Hepatocyte (in vitro differentiated cells): Measurements from ENCODE around the gene MYDGF. TPM values are rescaled to one million over a fixed set of nuclear protein-coding genes. Genes with fewer than 3 reads are reported as not detected.
A peak's percentile ranks its signal among the peaks of the same experiment; 100 is the strongest.

Experiments
- DNase-seq: peaks from one replicate; pipeline ENCODE4 v3.0.0-alpha.2; 2016; ENCODE audit warnings: low spot score
- H2AFZ ChIP-seq: fragments of 200-600 bp; sonication (generic); 2 replicates; pipeline ENCODE4 v1.6.0; 2016; ENCODE audit warnings: antibody characterized with exemption, mild to moderate bottlenecking
- H3K27ac ChIP-seq: fragments of 200-600 bp; sonication (generic); 2 replicates; pipeline ENCODE4 v1.5.1; 2016; ENCODE audit warnings: mild to moderate bottlenecking
- H3K27me3 ChIP-seq: fragments of 200-600 bp; sonication (generic); 2 replicates; pipeline ENCODE4 v1.6.1; 2016
- H3K36me3 ChIP-seq: fragments of 200-600 bp; sonication (generic); replicated peaks from 2 replicates; pipeline ENCODE4 v1.5.1; 2016; ENCODE audit warnings: low read depth; ENCODE audit not compliant: insufficient read depth
- H3K4me1 ChIP-seq: fragments of 200-600 bp; sonication (generic); 2 replicates; pipeline ENCODE4 v1.5.1; 2016; ENCODE audit warnings: mild to moderate bottlenecking, moderate library complexity; ENCODE audit not compliant: insufficient read depth
- H3K4me2 ChIP-seq: fragments of 200-600 bp; sonication (generic); 2 replicates; pipeline ENCODE4 v1.6.0; 2016
- H3K4me3 ChIP-seq: fragments of 200-600 bp; sonication (generic); 2 replicates; pipeline ENCODE4 v1.5.1; 2016; ENCODE audit warnings: mild to moderate bottlenecking
- H3K79me2 ChIP-seq: fragments of 200-600 bp; sonication (generic); 2 replicates; pipeline ENCODE4 v1.6.0; 2017; ENCODE audit warnings: mild to moderate bottlenecking
- H3K9me2 ChIP-seq: fragments of 200-600 bp; sonication (generic); replicated peaks from 2 replicates; pipeline ENCODE4 v1.6.0; 2017; ENCODE audit warnings: mild to moderate bottlenecking; ENCODE audit not compliant: insufficient read depth
- H3K9me3 ChIP-seq: fragments of 200-600 bp; sonication (generic); 2 replicates; pipeline ENCODE4 v1.5.1; 2016; ENCODE audit warnings: low read depth, mild to moderate bottlenecking
- H4K20me1 ChIP-seq: fragments of 200-600 bp; sonication (generic); 2 replicates; pipeline ENCODE4 v1.6.0; 2016; ENCODE audit warnings: mild to moderate bottlenecking; ENCODE audit not compliant: insufficient read depth, poor library complexity, severe bottlenecking
- EZH2 ChIP-seq: fragments of 200-600 bp; sonication (generic); IDR thresholded peaks from 2 replicates; pipeline ENCODE4 v1.6.1; 2016; ENCODE audit warnings: antibody characterized with exemption, mild to moderate bottlenecking, borderline replicate concordance
- EZH2phosphoT487 ChIP-seq: fragments of 200-600 bp; sonication (generic); IDR thresholded peaks from one replicate; pipeline ENCODE4 v1.6.1; 2018; ENCODE audit warnings: antibody characterized with exemption, mild to moderate bottlenecking, low read depth, moderate library complexity; ENCODE audit not compliant: unreplicated experiment, severe bottlenecking
- WGBS: methylation state at CpG from one replicate; pipeline ENCODE4 v1.1.6; 2016; ENCODE audit warnings: low lambda C conversion rate; ENCODE audit errors: missing lambda C conversion rate; 5-methylcytosine and 5-hydroxymethylcytosine counted together
- polyA plus RNA-seq: library from polyadenylated mRNA; unstranded; fragments of >200 nt; fragmentation: Nextera tagmentation; extraction: Ambion mirVana; gene quantifications from 2 replicates; pipeline ENCODE4 v1.2.1, GENCODE V29; 2016
- total RNA-seq: library from RNA; depleted of rRNA; stranded (reverse); fragments of >200 nt; gene quantifications from 2 replicates; pipeline ENCODE4 v1.2.3, GENCODE V29; 2014
- TF ChIP-seq, protein P1 (sequence below): fragments of 200-600 bp; sonication (generic); IDR thresholded peaks from 2 replicates; pipeline ENCODE4 v1.5.1; 2016; ENCODE audit warnings: antibody characterized with exemption, mild to moderate bottlenecking; ENCODE audit not compliant: poor library complexity

The MYDGF gene
- total and polyA plus RNA-seq, 2 experiments from 2014 or later = 158 to 405 TPM

- no peaks in the 10 kb centered on the region for H4K20me1 ChIP-seq
- H3K4me3 ChIP-seq = no peak overlapping the region
- no peak overlapping the region for H2AFZ ChIP-seq
Observed at GRCh38 chr19:4622695-4623421, 47.3 kb downstream of the MYDGF start.

GRCh38 chr19:4620675-4621074 lies 49.5 kb downstream of the MYDGF start:
- no peak for DNase-seq
- 66% methylated on average over 2 of the region's 2 CpGs for WGBS
- H3K27me3 ChIP-seq = no peaks in the 10 kb centered on the region

More at GRCh38 chr19:4622695-4623421, 47.3 kb downstream of the MYDGF start:
- DNase-seq = peak; percentile 30
- TF ChIP-seq EZH2 = no peak
- TF ChIP-seq, protein P1, sequence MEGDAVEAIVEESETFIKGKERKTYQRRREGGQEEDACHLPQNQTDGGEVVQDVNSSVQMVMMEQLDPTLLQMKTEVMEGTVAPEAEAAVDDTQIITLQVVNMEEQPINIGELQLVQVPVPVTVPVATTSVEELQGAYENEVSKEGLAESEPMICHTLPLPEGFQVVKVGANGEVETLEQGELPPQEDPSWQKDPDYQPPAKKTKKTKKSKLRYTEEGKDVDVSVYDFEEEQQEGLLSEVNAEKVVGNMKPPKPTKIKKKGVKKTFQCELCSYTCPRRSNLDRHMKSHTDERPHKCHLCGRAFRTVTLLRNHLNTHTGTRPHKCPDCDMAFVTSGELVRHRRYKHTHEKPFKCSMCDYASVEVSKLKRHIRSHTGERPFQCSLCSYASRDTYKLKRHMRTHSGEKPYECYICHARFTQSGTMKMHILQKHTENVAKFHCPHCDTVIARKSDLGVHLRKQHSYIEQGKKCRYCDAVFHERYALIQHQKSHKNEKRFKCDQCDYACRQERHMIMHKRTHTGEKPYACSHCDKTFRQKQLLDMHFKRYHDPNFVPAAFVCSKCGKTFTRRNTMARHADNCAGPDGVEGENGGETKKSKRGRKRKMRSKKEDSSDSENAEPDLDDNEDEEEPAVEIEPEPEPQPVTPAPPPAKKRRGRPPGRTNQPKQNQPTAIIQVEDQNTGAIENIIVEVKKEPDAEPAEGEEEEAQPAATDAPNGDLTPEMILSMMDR = peak; percentile 18
- no peaks in the 10 kb centered on the region for H3K4me1 ChIP-seq
- H3K27ac ChIP-seq = no peak overlapping the region
- no peaks in the 10 kb centered on the region for H3K9me2 ChIP-seq
- no peaks in the 10 kb centered on the region for H3K9me3 ChIP-seq
- H3K27me3 ChIP-seq = no peaks in the 10 kb centered on the region
- no peaks in the 10 kb centered on the region for H3K79me2 ChIP-seq
- H3K36me3 ChIP-seq = no peaks in the 10 kb centered on the region
- 41% methylated on average over 11 of the region's 12 CpGs for WGBS
- no peak overlapping the region for H3K4me2 ChIP-seq

DNA sequence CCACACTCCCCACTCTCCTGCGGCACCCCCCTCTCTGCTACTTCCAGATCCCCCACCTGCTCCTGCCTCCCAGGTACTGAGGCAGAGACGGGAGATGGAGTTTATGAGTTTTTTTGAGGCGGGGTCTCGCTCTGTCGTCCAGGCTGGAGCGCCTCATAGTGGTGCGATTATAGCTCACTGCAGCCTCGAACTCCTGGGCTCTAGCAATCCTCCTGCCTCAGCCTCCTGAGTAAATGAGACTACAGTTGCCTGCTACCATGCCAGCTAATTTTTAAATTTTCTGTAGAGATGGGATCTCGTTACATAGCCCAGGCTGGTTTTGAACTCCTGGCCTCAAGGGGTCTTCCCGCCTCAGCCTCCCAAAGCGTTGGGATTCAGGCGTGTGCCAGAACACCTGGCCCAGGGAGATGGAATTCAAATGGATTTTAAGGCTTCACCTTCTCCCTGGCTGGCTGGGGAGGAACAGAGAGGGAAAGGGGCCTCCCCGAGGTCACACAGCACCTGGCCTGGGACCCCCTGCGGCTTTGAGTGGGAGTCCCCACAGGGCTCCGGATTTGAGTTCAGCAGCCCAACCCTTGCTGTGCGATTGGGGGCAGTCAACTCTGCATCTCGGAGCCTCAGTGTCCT lies 50.4 kb downstream of the MYDGF start:
- H3K9me3 ChIP-seq = no peaks in the 10 kb centered on the region
- H2AFZ ChIP-seq = no peak overlapping the region
- H3K9me2 ChIP-seq = no peaks in the 10 kb centered on the region
- no peak overlapping the region for H3K27ac ChIP-seq
- H3K36me3 ChIP-seq = no peaks in the 10 kb centered on the region
- no peak overlapping the region for H3K4me2 ChIP-seq
- no peak for DNase-seq
- no peaks in the 10 kb centered on the region for H3K4me1 ChIP-seq
- TF ChIP-seq EZH2 = no peak
- TF ChIP-seq EZH2phosphoT487 = no peak
- TF ChIP-seq, protein P1 = no peak
- 83% methylated on average over 17 of the region's 17 CpGs for WGBS
- no peaks in the 10 kb centered on the region for H3K79me2 ChIP-seq
- no peaks in the 10 kb centered on the region for H4K20me1 ChIP-seq
- no peaks in the 10 kb centered on the region for H3K27me3 ChIP-seq
- no peak overlapping the region for H3K4me3 ChIP-seq

More at GRCh38 chr19:4620675-4621074, 49.5 kb downstream of the MYDGF start:
- Histone ChIP-seq H3K4me2 (no peak overlapping the region), H3K9me2 (no peaks in the 10 kb centered on the region), H3K27ac (no peak overlapping the region), H3K9me3 (no peaks in the 10 kb centered on the region), H3K4me3 (no peak overlapping the region), H3K4me1 (no peaks in the 10 kb centered on the region), H3K36me3 (no peaks in the 10 kb centered on the region), H3K79me2 (no peaks in the 10 kb centered on the region), H2AFZ (no peak overlapping the region), H4K20me1 (no peaks in the 10 kb centered on the region)
- TF ChIP-seq EZH2 (no peak), EZH2phosphoT487 (no peak)
- TF ChIP-seq, protein P1 = no peak
